Right kidney (tissue), 1 donor: ENCODE results near the gene HTR6.
"Not testable (repeated sequence)": the region's sequence is repeated elsewhere in the genome, so short reads cannot be mapped to it uniquely, and the experiment has no call there.

ENCODE experiments used
- DNase-seq: peaks from one replicate; pipeline ENCODE4 v3.0.0-alpha.2; 2016

HTR6 gene

GRCh38 chr1:19639228-19639627, 25.4 kb upstream of the HTR6 start:
- not testable (repeated sequence) for DNase-seq

- no peak for DNase-seq
Observed at GRCh38 chr1:19639999-19640362, 24.7 kb upstream of the HTR6 start.

GRCh38 chr1:19640363-19641316, 24.0 kb upstream of the HTR6 start:
- DNase-seq, result peak; percentile 36

- no peak for DNase-seq
Observed at GRCh38 chr1:19643121-19643520, 21.6 kb upstream of the HTR6 start.

GRCh38 chr1:19643602-19644394, 20.9 kb upstream of the HTR6 start, which contains the start of gene NBL1:
Gene NBL1, plus strand, starts transcription at chr1:19644311. Its CDS starts 10,720 bp downstream, at chr1:19655031.
- peak; percentile 68 for DNase-seq

GRCh38 chr1:19644395-19644680, 20.3 kb upstream of the HTR6 start:
- no peak for DNase-seq

GRCh38 chr1:19644681-19645410, 19.8 kb upstream of the HTR6 start:
- peak; percentile 87 for DNase-seq

- no peak for DNase-seq
Observed at GRCh38 chr1:19645411-19646251, 19.0 kb upstream of the HTR6 start.

GRCh38 chr1:19646377-19647319, 18.0 kb upstream of the HTR6 start:
- no peak for DNase-seq

GRCh38 chr1:19647643-19648042, 17.0 kb upstream of the HTR6 start:
- no peak for DNase-seq

GRCh38 chr1:19648239-19648638, 16.4 kb upstream of the HTR6 start:
- DNase-seq, result no peak

GRCh38 chr1:19648689-19649088, 16.0 kb upstream of the HTR6 start:
- DNase-seq, result no peak

- DNase-seq, result peak; percentile 50
Observed at GRCh38 chr1:19650416-19651140, 14.1 kb upstream of the HTR6 start.

- DNase-seq, result no peak
Observed at GRCh38 chr1:19651141-19651737, 13.4 kb upstream of the HTR6 start.

GRCh38 chr1:19654386-19654785, 10.3 kb upstream of the HTR6 start:
- DNase-seq, result no peak

GRCh38 chr1:19654886-19655717, 9.6 kb upstream of the HTR6 start:
- DNase-seq, result no peak

- DNase-seq, result no peak
Observed at GRCh38 chr1:19655718-19656080, 9.0 kb upstream of the HTR6 start.

- DNase-seq, result no peak
Observed at GRCh38 chr1:19656134-19656779, 8.4 kb upstream of the HTR6 start.
